B cell (primary cell): ENCODE data around the gene PXDC1. TPM values are rescaled to one million over a fixed set of nuclear protein-coding genes. Genes with fewer than 3 reads are reported as not detected.

Source experiments
- ATAC-seq: fragments of 200-7000 bp; cut with Tn5 transposase; one replicate; pipeline ENCODE4 v1.10.0; 2021; ENCODE audit warnings: low read depth, mild to moderate bottlenecking, moderate number of reproducible peaks, moderate library complexity
- CTCF ChIA-PET: fragments of 350-600 bp; sonication (Branson Sonifier 250); formaldehyde crosslinking; loops from one replicate; lab custom pipeline; 2021; ENCODE audit warnings: antibody characterized with exemption, inconsistent platforms; lab: Charles Lee
- POLR2A ChIA-PET: fragments of 350-600 bp; sonication (Branson Sonifier 250); formaldehyde crosslinking; loops from one replicate; lab custom pipeline; 2021; ENCODE audit warnings: antibody characterized with exemption; lab: Charles Lee
- DNase-seq: peaks from one replicate; pipeline ENCODE4 v3.0.0; 2013
- H2AFZ ChIP-seq: 2 replicates; pipeline ENCODE4 v1.6.1; 2012; ENCODE audit warnings: mild to moderate bottlenecking, low read depth, low read length; ENCODE audit not compliant: insufficient read depth, poor library complexity, severe bottlenecking
- H3K27ac ChIP-seq, 2 donors: 1 replicate in 1 of 2; 2 replicates in 1 of 2; pipeline ENCODE4 v1.5.1; 2012 to 2013; ENCODE audit warnings: low read length in 2 of 2, mild to moderate bottlenecking in 2 of 2, moderate library complexity in 1 of 2
- H3K27me3 ChIP-seq, 4 experiments: fragments of 200-600 bp in 1 of 4; sonication (generic) in 1 of 4; replicated peaks in 1 of 4; 1 replicate in 2 of 4; 2 replicates in 2 of 4; pipeline versions ENCODE4 v1.6.1 to v1.7.0; 2013 to 2016; ENCODE audit warnings: low read length in 3 of 4, mild to moderate bottlenecking in 2 of 4, mixed read lengths in 1 of 4, moderate library complexity in 1 of 4; ENCODE audit not compliant: insufficient read depth in 4 of 4, control insufficient read depth in 3 of 4; ENCODE audit errors: control extremely low read depth in 1 of 4
- H3K36me3 ChIP-seq, 2 experiments: replicated peaks in 1 of 2; 1 replicate in 1 of 2; 2 replicates in 1 of 2; pipeline versions ENCODE4 v1.6.1 to v1.7.1; 2013; ENCODE audit warnings: low read length in 1 of 2; ENCODE audit not compliant: insufficient read depth in 2 of 2, control insufficient read depth in 1 of 2; ENCODE audit errors: control extremely low read depth in 1 of 2, extremely low read depth in 1 of 2
- H3K4me1 ChIP-seq, 2 donors: fragments of 200-600 bp in 1 of 2; sonication (generic) in 1 of 2; 1 replicate in 1 of 2; 2 replicates in 1 of 2; pipeline versions ENCODE4 v1.5.1 to v1.6.1; 2013 to 2017; ENCODE audit warnings: low read length in 2 of 2; ENCODE audit not compliant: control insufficient read depth in 2 of 2, insufficient read depth in 2 of 2
- H3K4me2 ChIP-seq: replicated peaks from 2 replicates; pipeline ENCODE3; 2012; ENCODE audit warnings: mild to moderate bottlenecking, low read depth, low read length; ENCODE audit not compliant: poor library complexity, severe bottlenecking
- H3K4me3 ChIP-seq, 5 experiments: fragments of 200-600 bp in 1 of 5; sonication (generic) in 1 of 5; 1 replicate in 3 of 5; 2 replicates in 2 of 5; pipeline versions ENCODE4 v1.5.1 to v1.7.0; 2011 to 2016; ENCODE audit warnings: low read length in 4 of 5, mild to moderate bottlenecking in 4 of 5, low read depth in 2 of 5, control low read depth in 1 of 5, moderate library complexity in 1 of 5; ENCODE audit not compliant: insufficient read depth in 1 of 5; ENCODE audit errors: control extremely low read depth in 1 of 5, extremely low read depth in 1 of 5
- H3K79me2 ChIP-seq: fragments of 200-600 bp; sonication (generic); one replicate; pipeline ENCODE4 v1.6.0; 2016; ENCODE audit warnings: low read length; ENCODE audit not compliant: control insufficient read depth, insufficient read depth
- H3K9ac ChIP-seq: fragments of 200-600 bp; sonication (generic); 2 replicates; pipeline ENCODE4 v1.6.1; 2017; ENCODE audit warnings: mild to moderate bottlenecking, low read length, moderate library complexity
- H3K9me3 ChIP-seq, 3 donors: one replicate each; pipeline versions ENCODE4 v1.6.1 to v1.7.1; 2013; ENCODE audit warnings: low read length in 2 of 3; ENCODE audit not compliant: control insufficient read depth in 2 of 3, insufficient read depth in 1 of 3; ENCODE audit errors: control extremely low read depth in 1 of 3
- H4K20me1 ChIP-seq: 2 replicates; pipeline ENCODE4 v1.6.0; 2012; ENCODE audit warnings: mild to moderate bottlenecking, low read length; ENCODE audit not compliant: insufficient read depth, control insufficient read depth, poor library complexity, severe bottlenecking
- H3K27ac Mint-ChIP-seq: one replicate; pipeline ENCODE4 v1.8.0; 2021; ENCODE audit warnings: mixed read lengths
- H3K27me3 Mint-ChIP-seq: one replicate; pipeline ENCODE4 v1.8.0; 2021; ENCODE audit warnings: mixed read lengths
- H3K4me1 Mint-ChIP-seq: one replicate; pipeline ENCODE4 v1.8.0; 2021; ENCODE audit warnings: mixed read lengths
- H3K4me3 Mint-ChIP-seq: one replicate; pipeline ENCODE4 v1.8.0; 2021; ENCODE audit warnings: mixed read lengths
- H3K9me3 Mint-ChIP-seq: one replicate; pipeline ENCODE4 v1.8.0; 2022; ENCODE audit warnings: mixed read lengths; ENCODE audit not compliant: insufficient read depth
- EZH2 ChIP-seq: IDR thresholded peaks from 2 replicates; pipeline ENCODE4 v1.6.1; 2012; ENCODE audit warnings: borderline replicate concordance, low read depth, mild to moderate bottlenecking, moderate library complexity, low read length; ENCODE audit not compliant: insufficient read depth, poor library complexity, severe bottlenecking
- WGBS: methylation state at CpG from one replicate; pipeline ENCODE4 v1.1.5; 2013; ENCODE audit warnings: missing lambda C conversion rate; ENCODE audit not compliant: insufficient coverage; 5-methylcytosine and 5-hydroxymethylcytosine counted together
- intact Hi-C: fragments of 100-400 bp; cut with micrococcal nuclease; formaldehyde crosslinking; loops from one replicate; pipeline ENCODE4 v1.10.0; 2022
- polyA plus RNA-seq: library from polyadenylated mRNA; depleted of rRNA; stranded (reverse); fragments of >200 nt; gene quantifications from 2 replicates; pipeline ENCODE4 v1.2.3, GENCODE V29; 2012
- total RNA-seq, 2 donors: library from RNA; stranded (reverse); fragments of 120-200 nt in 1 of 2; gene quantifications; 1 replicate in 1 of 2; 2 replicates in 1 of 2; pipeline versions ENCODE4 v1.2.3 to v1.2.4, GENCODE V29; 2013 to 2022
- TF ChIP-seq, protein P1 (sequence below): fragments of 200-600 bp; IDR thresholded peaks from one replicate; pipeline ENCODE4 v1.8.0; 2022; ENCODE audit warnings: antibody characterized with exemption, mild to moderate bottlenecking

PXDC1 gene
- total and polyA plus RNA-seq, 2 donors (not counting 1 experiment from before 2014, with no cell fraction given), result 4.7 to 18.9 TPM

DNA sequence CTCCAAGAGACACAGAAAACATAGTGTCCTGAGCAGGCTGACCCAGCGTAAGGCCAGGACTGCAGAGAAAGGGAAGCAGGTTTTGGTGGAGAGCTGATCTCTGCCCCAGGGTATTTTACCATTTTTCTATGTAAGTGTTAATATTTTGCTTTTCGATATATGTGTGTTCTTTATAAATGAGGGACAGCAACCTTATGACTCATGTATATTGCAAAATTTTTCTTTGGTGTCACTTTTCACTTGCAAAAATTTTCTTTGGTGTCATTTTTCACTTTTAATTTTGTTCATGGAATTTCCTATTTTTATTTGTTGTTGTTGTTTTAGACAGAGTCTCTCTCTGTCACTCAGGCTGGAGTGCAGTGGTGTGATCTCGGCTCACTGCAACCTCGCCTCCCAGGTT is 34.6 kb upstream of the PXDC1 start:
- no peak for ATAC-seq

DNA sequence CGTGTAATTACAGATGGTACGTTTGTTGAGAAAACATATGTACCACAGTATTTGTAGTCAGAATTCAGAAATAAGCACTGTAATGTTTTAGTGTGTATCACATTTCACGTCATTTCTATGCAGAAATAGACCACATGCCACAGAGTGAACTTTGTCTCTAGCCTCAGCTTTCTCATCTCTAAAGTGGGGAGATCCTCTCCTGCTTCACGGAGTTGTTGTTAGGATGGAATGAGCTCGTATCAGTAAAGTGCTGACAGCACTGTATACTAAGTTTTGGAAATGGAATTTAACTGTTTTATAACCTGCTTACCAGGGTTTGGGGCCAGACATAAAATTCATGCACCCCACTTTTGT is 34.2 kb upstream of the PXDC1 start:
- Histone ChIP-seq H3K27me3 (no peaks in the 10 kb centered on the region), H2AFZ (no peak overlapping the region), H4K20me1 (no peaks in the 10 kb centered on the region), H3K27ac (no peak overlapping the region), H3K9me3 (no peaks in the 10 kb centered on the region), H3K79me2 (no peaks in the 10 kb centered on the region), H3K4me2 (no peak overlapping the region), H3K9ac (no peak overlapping the region), H3K4me3 (no peak overlapping the region), H3K4me1 (no peaks in the 10 kb centered on the region), H3K36me3 (no peaks in the 10 kb centered on the region)
- TF ChIP-seq EZH2, result no peak
- TF ChIP-seq, protein P1, sequence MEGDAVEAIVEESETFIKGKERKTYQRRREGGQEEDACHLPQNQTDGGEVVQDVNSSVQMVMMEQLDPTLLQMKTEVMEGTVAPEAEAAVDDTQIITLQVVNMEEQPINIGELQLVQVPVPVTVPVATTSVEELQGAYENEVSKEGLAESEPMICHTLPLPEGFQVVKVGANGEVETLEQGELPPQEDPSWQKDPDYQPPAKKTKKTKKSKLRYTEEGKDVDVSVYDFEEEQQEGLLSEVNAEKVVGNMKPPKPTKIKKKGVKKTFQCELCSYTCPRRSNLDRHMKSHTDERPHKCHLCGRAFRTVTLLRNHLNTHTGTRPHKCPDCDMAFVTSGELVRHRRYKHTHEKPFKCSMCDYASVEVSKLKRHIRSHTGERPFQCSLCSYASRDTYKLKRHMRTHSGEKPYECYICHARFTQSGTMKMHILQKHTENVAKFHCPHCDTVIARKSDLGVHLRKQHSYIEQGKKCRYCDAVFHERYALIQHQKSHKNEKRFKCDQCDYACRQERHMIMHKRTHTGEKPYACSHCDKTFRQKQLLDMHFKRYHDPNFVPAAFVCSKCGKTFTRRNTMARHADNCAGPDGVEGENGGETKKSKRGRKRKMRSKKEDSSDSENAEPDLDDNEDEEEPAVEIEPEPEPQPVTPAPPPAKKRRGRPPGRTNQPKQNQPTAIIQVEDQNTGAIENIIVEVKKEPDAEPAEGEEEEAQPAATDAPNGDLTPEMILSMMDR, result no peak
- Mint-ChIP-seq H3K27me3 (no peaks in the 10 kb centered on the region), H3K27ac (no peak overlapping the region), H3K9me3 (no peaks in the 10 kb centered on the region), H3K4me3 (no peak overlapping the region), H3K4me1 (no peaks in the 10 kb centered on the region)
- no peak for DNase-seq
- ChIA-PET POLR2A (no interaction called here), CTCF (no interaction called here)
- no peak for ATAC-seq
- intact Hi-C loops, result no loop called here
- WGBS, result no CpG with 5 or more reads among the region's 5 CpGs

More for the DNA sequence above, 34.6 kb upstream of the PXDC1 start:
- Mint-ChIP-seq H3K27ac (no peak overlapping the region), H3K27me3 (no peaks in the 10 kb centered on the region), H3K4me3 (no peak overlapping the region), H3K4me1 (peaks cover 3% of the 10 kb centered on the region), H3K9me3 (no peaks in the 10 kb centered on the region)
- Histone ChIP-seq H3K27ac (no peak overlapping the region), H3K79me2 (no peaks in the 10 kb centered on the region), H4K20me1 (no peaks in the 10 kb centered on the region), H3K4me3 (no peak overlapping the region), H2AFZ (no peak overlapping the region), H3K4me1 (no peaks in the 10 kb centered on the region), H3K36me3 (no peaks in the 10 kb centered on the region), H3K9me3 (no peaks in the 10 kb centered on the region), H3K27me3 (no peaks in the 10 kb centered on the region), H3K9ac (no peak overlapping the region), H3K4me2 (no peak overlapping the region)
- DNase-seq, result no peak
- no peak for TF ChIP-seq EZH2
- TF ChIP-seq, protein P1, result no peak
- POLR2A ChIA-PET, result no interaction called here
- CTCF ChIA-PET, result no interaction called here
- intact Hi-C loops, result no loop called here
- 100% methylated on average over 1 of the region's 4 CpGs for WGBS
